Hepatocyte (in vitro differentiated cells): ENCODE data around the gene SYNRG. TPM values are rescaled to one million over a fixed set of nuclear protein-coding genes. Genes with fewer than 3 reads are reported as not detected.

Source experiments
- DNase-seq: peaks from one replicate; pipeline ENCODE4 v3.0.0-alpha.2; 2016; ENCODE audit warnings: low spot score
- H2AFZ ChIP-seq: fragments of 200-600 bp; sonication (generic); 2 replicates; pipeline ENCODE4 v1.6.0; 2016; ENCODE audit warnings: antibody characterized with exemption, mild to moderate bottlenecking
- H3K27ac ChIP-seq: fragments of 200-600 bp; sonication (generic); 2 replicates; pipeline ENCODE4 v1.5.1; 2016; ENCODE audit warnings: mild to moderate bottlenecking
- H3K27me3 ChIP-seq: fragments of 200-600 bp; sonication (generic); 2 replicates; pipeline ENCODE4 v1.6.1; 2016
- H3K36me3 ChIP-seq: fragments of 200-600 bp; sonication (generic); replicated peaks from 2 replicates; pipeline ENCODE4 v1.5.1; 2016; ENCODE audit warnings: low read depth; ENCODE audit not compliant: insufficient read depth
- H3K4me1 ChIP-seq: fragments of 200-600 bp; sonication (generic); 2 replicates; pipeline ENCODE4 v1.5.1; 2016; ENCODE audit warnings: mild to moderate bottlenecking, moderate library complexity; ENCODE audit not compliant: insufficient read depth
- H3K4me2 ChIP-seq: fragments of 200-600 bp; sonication (generic); 2 replicates; pipeline ENCODE4 v1.6.0; 2016
- H3K4me3 ChIP-seq: fragments of 200-600 bp; sonication (generic); 2 replicates; pipeline ENCODE4 v1.5.1; 2016; ENCODE audit warnings: mild to moderate bottlenecking
- H3K79me2 ChIP-seq: fragments of 200-600 bp; sonication (generic); 2 replicates; pipeline ENCODE4 v1.6.0; 2017; ENCODE audit warnings: mild to moderate bottlenecking
- H3K9me2 ChIP-seq: fragments of 200-600 bp; sonication (generic); replicated peaks from 2 replicates; pipeline ENCODE4 v1.6.0; 2017; ENCODE audit warnings: mild to moderate bottlenecking; ENCODE audit not compliant: insufficient read depth
- H3K9me3 ChIP-seq: fragments of 200-600 bp; sonication (generic); 2 replicates; pipeline ENCODE4 v1.5.1; 2016; ENCODE audit warnings: low read depth, mild to moderate bottlenecking
- H4K20me1 ChIP-seq: fragments of 200-600 bp; sonication (generic); 2 replicates; pipeline ENCODE4 v1.6.0; 2016; ENCODE audit warnings: mild to moderate bottlenecking; ENCODE audit not compliant: insufficient read depth, poor library complexity, severe bottlenecking
- CTCF ChIP-seq: fragments of 200-600 bp; sonication (generic); IDR thresholded peaks from 2 replicates; pipeline ENCODE4 v1.5.1; 2016; ENCODE audit warnings: antibody characterized with exemption, mild to moderate bottlenecking; ENCODE audit not compliant: poor library complexity
- EZH2 ChIP-seq: fragments of 200-600 bp; sonication (generic); IDR thresholded peaks from 2 replicates; pipeline ENCODE4 v1.6.1; 2016; ENCODE audit warnings: antibody characterized with exemption, mild to moderate bottlenecking, borderline replicate concordance
- EZH2phosphoT487 ChIP-seq: fragments of 200-600 bp; sonication (generic); IDR thresholded peaks from one replicate; pipeline ENCODE4 v1.6.1; 2018; ENCODE audit warnings: antibody characterized with exemption, mild to moderate bottlenecking, low read depth, moderate library complexity; ENCODE audit not compliant: unreplicated experiment, severe bottlenecking
- WGBS: methylation state at CpG from one replicate; pipeline ENCODE4 v1.1.6; 2016; ENCODE audit warnings: low lambda C conversion rate; ENCODE audit errors: missing lambda C conversion rate; 5-methylcytosine and 5-hydroxymethylcytosine counted together
- microRNA-seq: library from miRNA; unstranded; fragments of <30 nt; microRNA quantifications from one replicate; pipeline ENCODE4, GENCODE V29; 2017
- polyA plus RNA-seq: library from polyadenylated mRNA; unstranded; fragments of >200 nt; fragmentation: Nextera tagmentation; extraction: Ambion mirVana; gene quantifications from 2 replicates; pipeline ENCODE4 v1.2.1, GENCODE V29; 2016
- small RNA-seq: library from RNA; depleted of rRNA; stranded (forward); fragments of <200 nt; gene quantifications from one replicate; pipeline ENCODE3, GENCODE V24; 2014
- total RNA-seq: library from RNA; depleted of rRNA; stranded (reverse); fragments of >200 nt; gene quantifications from 2 replicates; pipeline ENCODE4 v1.2.3, GENCODE V29; 2014

The SYNRG gene
- total and polyA plus RNA-seq, 2 experiments from 2014 or later, result 20.7 to 21.6 TPM

GRCh38 chr17:37470181-37470580, 139.0 kb downstream of the SYNRG start:
- WGBS, result 100% methylated on average over 7 of the region's 7 CpGs
- no peaks in the 10 kb centered on the region for H3K79me2 ChIP-seq
- no peaks in the 10 kb centered on the region for H3K36me3 ChIP-seq
- H3K9me2 ChIP-seq, result no peaks in the 10 kb centered on the region
- no peak overlapping the region for H3K4me3 ChIP-seq
- no peak overlapping the region for H3K27ac ChIP-seq
- H4K20me1 ChIP-seq, result no peaks in the 10 kb centered on the region
- TF ChIP-seq CTCF (no peak), EZH2 (no peak), EZH2phosphoT487 (no peak)
- H3K4me2 ChIP-seq, result no peak overlapping the region
- no peaks in the 10 kb centered on the region for H3K9me3 ChIP-seq
- H3K4me1 ChIP-seq, result no peaks in the 10 kb centered on the region
- DNase-seq, result no peak
- no peaks in the 10 kb centered on the region for H3K27me3 ChIP-seq
- no peak overlapping the region for H2AFZ ChIP-seq

GRCh38 chr17:37466471-37466870, 142.7 kb downstream of the SYNRG start:
- no peaks in the 10 kb centered on the region for H3K27me3 ChIP-seq
- H2AFZ ChIP-seq, result no peak overlapping the region
- WGBS, result 89% methylated on average over 1 of the region's 1 CpG
- H3K79me2 ChIP-seq, result no peaks in the 10 kb centered on the region
- H3K9me2 ChIP-seq, result no peaks in the 10 kb centered on the region
- TF ChIP-seq EZH2phosphoT487 (no peak), EZH2 (no peak), CTCF (no peak)
- no peaks in the 10 kb centered on the region for H3K4me1 ChIP-seq
- H3K36me3 ChIP-seq, result no peaks in the 10 kb centered on the region
- no peak for DNase-seq
- no peaks in the 10 kb centered on the region for H4K20me1 ChIP-seq
- no peaks in the 10 kb centered on the region for H3K9me3 ChIP-seq
- no peak overlapping the region for H3K4me3 ChIP-seq
- H3K4me2 ChIP-seq, result no peak overlapping the region
- no peak overlapping the region for H3K27ac ChIP-seq

- no peaks in the 10 kb centered on the region for H3K4me1 ChIP-seq
- no peaks in the 10 kb centered on the region for H3K9me3 ChIP-seq
- no peaks in the 10 kb centered on the region for H3K27me3 ChIP-seq
- H4K20me1 ChIP-seq, result no peaks in the 10 kb centered on the region
- no peak for TF ChIP-seq EZH2phosphoT487
- TF ChIP-seq CTCF, result no peak
- TF ChIP-seq EZH2, result no peak
- H3K4me2 ChIP-seq, result no peak overlapping the region
- H3K79me2 ChIP-seq, result no peaks in the 10 kb centered on the region
- no peak for DNase-seq
- 100% methylated on average over 7 of the region's 7 CpGs for WGBS
- H3K36me3 ChIP-seq, result no peaks in the 10 kb centered on the region
- H3K4me3 ChIP-seq, result no peak overlapping the region
- H2AFZ ChIP-seq, result no peak overlapping the region
- H3K9me2 ChIP-seq, result no peaks in the 10 kb centered on the region
- no peak overlapping the region for H3K27ac ChIP-seq
Measured at GRCh38 chr17:37465069-37465616, 144.1 kb downstream of the SYNRG start.

Small RNA genes lying within 50 kb of the gene (microRNA-seq; reads per million reads assigned to microRNA genes)
- not detected for gene MIR378J

Small RNA genes lying within 50 kb of the gene (small RNA-seq; reads per million reads assigned to genes)
- not detected for gene MIR378J

Other genes starting within 250 kb of the SYNRG start
- 0.64 TPM in 1 of 2 replicates, not detected in the other for gene C17orf78, start 233.4 kb downstream of the SYNRG start, total RNA-seq
- gene C17orf78, start 233.4 kb downstream of the SYNRG start, polyA plus RNA-seq, result 0.54 TPM in 1 of 2 replicates, not detected in the other
- gene ACACA, start 202.6 kb downstream of the SYNRG start, total RNA-seq, result 53.8 and 61.1 TPM in 2 replicates
- gene ACACA, start 202.6 kb downstream of the SYNRG start, polyA plus RNA-seq, result 36.2 and 37.4 TPM in 2 replicates
- gene TADA2A, start 202.5 kb downstream of the SYNRG start, total RNA-seq, result 16.8 and 18.3 TPM in 2 replicates
- gene TADA2A, start 202.5 kb downstream of the SYNRG start, polyA plus RNA-seq, result 7.7 and 8.4 TPM in 2 replicates
- 28.8 and 31.1 TPM in 2 replicates for gene DUSP14, start 119.5 kb downstream of the SYNRG start, total RNA-seq
- gene DUSP14, start 119.5 kb downstream of the SYNRG start, polyA plus RNA-seq, result 30.1 and 33.3 TPM in 2 replicates
- gene DDX52, start 34.0 kb upstream of the SYNRG start, total RNA-seq, result 44.0 and 45.7 TPM in 2 replicates
- 28.8 and 31.0 TPM in 2 replicates for gene DDX52, start 34.0 kb upstream of the SYNRG start, polyA plus RNA-seq
- 5.7 and 8.8 TPM in 2 replicates for gene HNF1B, start 135.6 kb upstream of the SYNRG start, total RNA-seq
- 18.2 and 19.6 TPM in 2 replicates for gene HNF1B, start 135.6 kb upstream of the SYNRG start, polyA plus RNA-seq